Lung (tissue), 12 donors: ENCODE results near the gene ZNF319. TPM values are rescaled to one million over a fixed set of nuclear protein-coding genes. Genes with fewer than 3 reads are reported as not detected.

ENCODE experiments used
- ATAC-seq: fragments of 200-7000 bp; cut with Tn5 transposase; one replicate; pipeline ENCODE4 v1.9.1; 2020; ENCODE audit warnings: moderate number of reproducible peaks; ENCODE audit not compliant: insufficient read depth, low FRiP score
- DNase-seq, 3 donors: peaks; one replicate each; pipeline ENCODE4 v3.0.0-alpha.2; 2013 to 2017
- H3K27ac ChIP-seq, 2 donors: one replicate each; pipeline ENCODE4 v1.5.1; 2013; ENCODE audit warnings: mild to moderate bottlenecking in 2 of 2, moderate library complexity in 2 of 2, control low read depth in 1 of 2, inconsistent platforms in 1 of 2, low read depth in 1 of 2, low read length in 1 of 2
- H3K27me3 ChIP-seq, 3 donors: one replicate each; pipeline ENCODE4 v1.5.1; 2013; ENCODE audit warnings: low read length in 2 of 3; ENCODE audit not compliant: control insufficient read depth in 3 of 3, insufficient read depth in 3 of 3
- H3K36me3 ChIP-seq, 4 donors: one replicate each; pipeline ENCODE4 v1.5.1; 2013; ENCODE audit warnings: low read length in 4 of 4, mild to moderate bottlenecking in 1 of 4, moderate library complexity in 1 of 4; ENCODE audit not compliant: control insufficient read depth in 4 of 4, insufficient read depth in 4 of 4
- H3K4me1 ChIP-seq, 5 donors: one replicate each; pipeline ENCODE4 v1.5.1; 2013; ENCODE audit warnings: low read length in 5 of 5, mild to moderate bottlenecking in 2 of 5, moderate library complexity in 1 of 5; ENCODE audit not compliant: control insufficient read depth in 5 of 5, insufficient read depth in 5 of 5
- H3K4me3 ChIP-seq: one replicate; pipeline ENCODE4 v1.5.1; 2013; ENCODE audit warnings: mild to moderate bottlenecking, control low read depth, moderate library complexity
- H3K9ac ChIP-seq, 2 donors: one replicate each; pipeline ENCODE4 v1.5.1; 2013; ENCODE audit warnings: low read length in 2 of 2, control low read depth in 1 of 2; ENCODE audit not compliant: insufficient read depth in 1 of 2
- H3K9me3 ChIP-seq, 4 donors: one replicate each; pipeline ENCODE4 v1.5.1; 2013; ENCODE audit warnings: low read length in 3 of 4, mild to moderate bottlenecking in 1 of 4, moderate library complexity in 1 of 4; ENCODE audit not compliant: control insufficient read depth in 4 of 4, insufficient read depth in 3 of 4
- WGBS, 2 donors: extraction: QIAGEN DNeasy Blood & Tissue Kit; methylation state at CpG; one replicate each; pipeline ENCODE4 v1.1.7; 2013; 5-methylcytosine and 5-hydroxymethylcytosine counted together
- polyA plus RNA-seq, 2 donors: library from polyadenylated mRNA; stranded (reverse); fragments of 200-250 nt; gene quantifications; one replicate each; pipeline ENCODE4 v1.2.1, GENCODE V29; 2013
- total RNA-seq, 2 donors: library from RNA; depleted of rRNA in 1 of 2; stranded (reverse); fragments of >200 nt in 1 of 2; gene quantifications; one replicate each; pipeline ENCODE4 v1.2.1, GENCODE V29; 2014 to 2021
- TF ChIP-seq, protein P1 (sequence below): IDR thresholded peaks from 2 replicates; pipeline ENCODE4 v1.5.1; 2012; ENCODE audit warnings: mild to moderate bottlenecking; ENCODE audit errors: control extremely low read depth, extremely low read depth
- donor health status: control.
- donor health status: control.
- donor health status: Bipolar disorder and iron deficiency.
- donor health status: healthy.
- donor health status: DM: yes; HTN: yes; CAD: no.

Gene ZNF319
- total and polyA plus RNA-seq, 4 donors: 6.0 to 15.3 (median 9.6) TPM

DNA sequence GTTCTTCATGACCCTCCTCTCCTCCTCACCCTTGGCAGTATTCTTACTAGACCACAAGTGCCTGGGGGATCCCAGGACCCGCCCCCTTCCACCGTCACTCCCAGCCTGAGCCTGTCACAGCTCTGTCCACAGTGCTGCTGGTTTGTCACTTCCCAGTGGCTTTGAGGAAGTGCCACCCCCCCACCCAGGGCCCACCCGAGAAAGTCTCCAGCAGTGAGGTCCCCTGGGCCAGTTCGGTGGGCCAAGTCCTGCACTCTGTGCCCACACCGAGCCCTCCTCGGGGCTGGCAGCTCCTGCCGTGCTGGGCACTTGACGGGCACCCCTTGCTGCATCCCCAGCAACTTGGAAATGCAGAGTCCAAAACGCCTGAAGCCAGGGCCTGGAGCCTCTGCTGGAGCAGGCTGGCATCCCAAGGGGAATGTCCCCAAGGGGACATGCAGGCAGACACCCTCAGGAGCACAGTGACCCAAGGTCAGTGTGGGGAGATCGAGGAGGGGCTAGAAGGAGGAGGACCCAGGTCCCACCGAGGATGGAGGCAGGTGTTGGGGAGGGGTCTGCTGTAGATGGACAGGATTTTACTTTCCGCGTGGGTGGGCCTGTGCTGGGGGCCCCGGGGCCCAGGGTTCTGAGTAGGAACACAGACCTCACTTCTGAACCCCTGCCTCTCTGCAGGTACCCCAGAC, 40.6 kb upstream of the ZNF319 start:
- DNase-seq (no peak), ATAC-seq (no peak)
- Histone ChIP-seq H3K4me1 (no peaks in the 10 kb centered on the region), H3K36me3 (peaks cover 0 to 42% (median 3%) of the 10 kb centered on the region in 4 donors), H3K9me3 (no peaks in the 10 kb centered on the region), H3K27me3 (no peaks in the 10 kb centered on the region), H3K4me3 (no peak overlapping the region), H3K27ac (no peak overlapping the region), H3K9ac (no peak overlapping the region)
- TF ChIP-seq, protein P1, sequence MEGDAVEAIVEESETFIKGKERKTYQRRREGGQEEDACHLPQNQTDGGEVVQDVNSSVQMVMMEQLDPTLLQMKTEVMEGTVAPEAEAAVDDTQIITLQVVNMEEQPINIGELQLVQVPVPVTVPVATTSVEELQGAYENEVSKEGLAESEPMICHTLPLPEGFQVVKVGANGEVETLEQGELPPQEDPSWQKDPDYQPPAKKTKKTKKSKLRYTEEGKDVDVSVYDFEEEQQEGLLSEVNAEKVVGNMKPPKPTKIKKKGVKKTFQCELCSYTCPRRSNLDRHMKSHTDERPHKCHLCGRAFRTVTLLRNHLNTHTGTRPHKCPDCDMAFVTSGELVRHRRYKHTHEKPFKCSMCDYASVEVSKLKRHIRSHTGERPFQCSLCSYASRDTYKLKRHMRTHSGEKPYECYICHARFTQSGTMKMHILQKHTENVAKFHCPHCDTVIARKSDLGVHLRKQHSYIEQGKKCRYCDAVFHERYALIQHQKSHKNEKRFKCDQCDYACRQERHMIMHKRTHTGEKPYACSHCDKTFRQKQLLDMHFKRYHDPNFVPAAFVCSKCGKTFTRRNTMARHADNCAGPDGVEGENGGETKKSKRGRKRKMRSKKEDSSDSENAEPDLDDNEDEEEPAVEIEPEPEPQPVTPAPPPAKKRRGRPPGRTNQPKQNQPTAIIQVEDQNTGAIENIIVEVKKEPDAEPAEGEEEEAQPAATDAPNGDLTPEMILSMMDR: no peak
- 84 to 87% methylated on average over 14 of the region's 14 CpGs for WGBS, 2 donors

GRCh38 chr16:58040496-58040846, 40.0 kb upstream of the ZNF319 start:
- Histone ChIP-seq H3K4me3 (no peak overlapping the region), H3K27ac (no peak overlapping the region), H3K4me1 (peaks cover 0 to 3% (median 0%) of the 10 kb centered on the region in 5 donors), H3K9ac (no peak overlapping the region), H3K27me3 (no peaks in the 10 kb centered on the region), H3K9me3 (no peaks in the 10 kb centered on the region), H3K36me3 (peaks cover 0 to 42% (median 3%) of the 10 kb centered on the region in 4 donors)
- WGBS, 2 donors: 95 to 96% methylated on average over 12 of the region's 12 CpGs
- TF ChIP-seq, protein P1: no peak
- DNase-seq: no peak
- no peak for ATAC-seq

DNA sequence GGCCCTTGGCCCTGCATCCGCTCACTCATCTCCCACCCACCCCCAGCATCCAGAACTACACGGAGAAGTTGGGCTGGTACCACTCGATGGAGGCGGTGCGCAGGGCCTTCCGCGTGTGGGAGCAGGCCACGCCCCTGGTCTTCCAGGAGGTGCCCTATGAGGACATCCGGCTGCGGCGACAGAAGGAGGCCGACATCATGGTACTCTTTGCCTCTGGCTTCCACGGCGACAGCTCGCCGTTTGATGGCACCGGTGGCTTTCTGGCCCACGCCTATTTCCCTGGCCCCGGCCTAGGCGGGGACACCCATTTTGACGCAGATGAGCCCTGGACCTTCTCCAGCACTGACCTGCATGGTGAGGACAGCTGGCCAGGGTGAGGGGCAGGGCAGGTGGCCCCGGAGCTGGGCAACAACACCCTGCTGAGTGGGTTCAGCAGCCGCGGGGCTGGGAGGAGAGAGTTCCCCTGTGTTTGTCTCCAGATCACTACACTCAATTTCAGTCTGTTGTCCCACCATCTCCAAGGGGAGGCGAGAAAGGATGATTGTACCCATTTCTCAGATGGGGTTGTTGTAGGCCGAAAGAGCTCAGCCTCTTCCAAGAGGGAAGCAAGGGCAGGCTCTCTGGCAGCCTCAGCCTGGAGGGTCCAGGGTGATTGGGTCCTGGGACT, 39.5 kb upstream of the ZNF319 start:
- Histone ChIP-seq H3K27me3 (no peaks in the 10 kb centered on the region), H3K27ac (no peak overlapping the region), H3K36me3 (peaks cover 0 to 41% (median 3%) of the 10 kb centered on the region in 4 donors), H3K9ac (no peak overlapping the region), H3K4me3 (no peak overlapping the region), H3K4me1 (peaks cover 0 to 8% (median 0%) of the 10 kb centered on the region in 5 donors), H3K9me3 (no peaks in the 10 kb centered on the region)
- 94 to 96% methylated on average over 26 of the region's 26 CpGs for WGBS, 2 donors
- ATAC-seq (no peak), DNase-seq (no peak)
- TF ChIP-seq, protein P1: no peak
